Pancreas (tissue), 10 donors: ENCODE data around the gene MTRFR. TPM values are rescaled to one million over a fixed set of nuclear protein-coding genes. Genes with fewer than 3 reads are reported as not detected.

ENCODE experiments used
- ATAC-seq, 4 donors: fragments of 200-7000 bp; cut with Tn5 transposase; one replicate each; pipeline versions ENCODE4 v1.8.0 to v1.9.1; 2020; ENCODE audit warnings: mild to moderate bottlenecking in 4 of 4, moderate library complexity in 4 of 4
- DNase-seq, 6 donors: peaks; one replicate each; pipeline ENCODE4 v3.0.0-alpha.2; 2020
- FAIRE-seq: peaks from 2 replicates; lab custom pipeline; 2012; peaks lifted over from hg19 to GRCh38; lab: Jason Lieb, UNC
- H3K27ac ChIP-seq, 4 donors: fragments of 200-600 bp; sonication (generic); 1 replicate in 3 of 4; 2 replicates in 1 of 4; pipeline versions ENCODE4 v1.5.0 to v1.8.0; 2020
- H3K27me3 ChIP-seq, 4 donors: fragments of 200-600 bp; one replicate each; pipeline ENCODE4 v1.8.0; 2021
- H3K36me3 ChIP-seq, 3 donors: fragments of 200-600 bp; sonication (generic) in 1 of 3; one replicate each; pipeline versions ENCODE4 v1.5.0 to v1.8.0; 2020 to 2021
- H3K4me1 ChIP-seq, 3 donors: fragments of 200-600 bp; one replicate each; pipeline ENCODE4 v1.8.0; 2021
- H3K4me3 ChIP-seq, 4 donors: fragments of 200-600 bp; sonication (generic) in 2 of 4; one replicate each; pipeline versions ENCODE4 v1.5.0 to v1.8.0; 2020 to 2021
- H3K9me3 ChIP-seq, 4 donors: fragments of 200-600 bp; one replicate each; pipeline ENCODE4 v1.8.0; 2021
- CTCF ChIP-seq, 4 donors: fragments of 200-600 bp; sonication (generic) in 3 of 4; IDR thresholded peaks; one replicate each; pipeline versions ENCODE4 v1.5.0 to v1.8.0; 2021; ENCODE audit warnings: antibody characterized with exemption in 4 of 4
- WGBS, 2 donors: extraction: QIAGEN DNeasy Blood & Tissue Kit; methylation state at CpG; one replicate each; pipeline ENCODE4 v1.1.7; 2013; 5-methylcytosine and 5-hydroxymethylcytosine counted together
- intact Hi-C, 3 donors: fragments of 100-400 bp; cut with DNase I; formaldehyde crosslinking; loops; one replicate each; pipeline versions ENCODE4 v1.11.1 to v1.14.2; 2022
- polyA plus RNA-seq, 2 donors: library from polyadenylated mRNA; stranded (reverse); fragments of 200-250 nt; gene quantifications; one replicate each; pipeline ENCODE4 v1.2.3, GENCODE V29; 2013
- total RNA-seq, 6 donors: library from RNA; stranded (reverse); fragmentation: NEBNext Ultra II Directional in 4 of 6; extraction: Animal tissue kit (Norgen Biotek cat#: 25700) in 4 of 6; gene quantifications; one replicate each; pipeline versions ENCODE4 v1.2.1 to v1.2.4, GENCODE V29; 2021 to 2023
- donor health status: healthy with polysubstance abuse.
- donor health status: DM: no; HTN: no; CAD: no; lungs with moderate emphysema.
- donor health status: DM: no; HTN: no; CAD: no.
- donor health status: control.
- donor health status: control.
- donor health status: Bipolar disorder and iron deficiency.
- donor health status: DM: yes; HTN: yes; CAD: no.
- donor health status: DM: no; HTN: no; CAD: no.
- donor health status: DM: no; HTN: no; CAD: no.
- donor health status: DM: yes; HTN: yes; CAD: no.

MTRFR gene
- total and polyA plus RNA-seq, 8 donors: 2.9 to 8.4 (median 4.4) TPM

DNA sequence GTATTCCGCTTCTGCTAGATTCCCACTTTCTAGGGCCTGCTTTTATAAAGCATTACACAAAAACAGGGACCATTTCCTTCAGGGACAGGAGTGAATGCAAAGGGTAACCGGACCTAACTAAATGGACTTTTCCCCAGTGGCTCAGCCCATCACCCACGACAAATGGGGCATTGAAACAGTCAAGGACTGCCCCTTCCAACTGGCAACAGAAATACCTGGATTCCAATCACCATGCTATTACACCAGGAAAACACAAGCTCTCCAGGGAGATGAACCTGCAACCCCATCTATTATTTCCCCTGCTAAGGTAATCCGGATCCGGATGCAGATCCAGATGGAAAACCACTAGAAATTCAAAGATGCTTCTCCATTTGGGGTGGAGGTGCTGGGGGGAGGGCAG lies 1.3 kb upstream of the MTRFR start:
- intact Hi-C loops: loop anchor here in 2 of 3 donors (10.0 kb wide), 4 partner anchors 197 to 367 kb away; partner anchors contain the start of genes ARL6IP4 (in 1 of the 2) and OGFOD2 (in 1 of the 2)
- no peaks in the 10 kb centered on the region for H3K27me3 ChIP-seq
- DNase-seq (no peak), FAIRE-seq (no peak), ATAC-seq (no peak)
- H3K27ac ChIP-seq: peak overlapping the region in 1 of 4 donors; percentile 53
- no peaks in the 10 kb centered on the region for H3K36me3 ChIP-seq
- H3K9me3 ChIP-seq: no peaks in the 10 kb centered on the region
- WGBS, 2 donors: 19 to 21% methylated on average over 5 of the region's 5 CpGs
- H3K4me3 ChIP-seq: peak overlapping the region in 3 of 4 donors; percentile 82 to 88 (median 84)
- H3K4me1 ChIP-seq: peaks cover 3 to 15% (median 13%) of the 10 kb centered on the region in 3 donors
- no peak for TF ChIP-seq CTCF (IDR thresholded peaks at IDR 0.05)

DNA sequence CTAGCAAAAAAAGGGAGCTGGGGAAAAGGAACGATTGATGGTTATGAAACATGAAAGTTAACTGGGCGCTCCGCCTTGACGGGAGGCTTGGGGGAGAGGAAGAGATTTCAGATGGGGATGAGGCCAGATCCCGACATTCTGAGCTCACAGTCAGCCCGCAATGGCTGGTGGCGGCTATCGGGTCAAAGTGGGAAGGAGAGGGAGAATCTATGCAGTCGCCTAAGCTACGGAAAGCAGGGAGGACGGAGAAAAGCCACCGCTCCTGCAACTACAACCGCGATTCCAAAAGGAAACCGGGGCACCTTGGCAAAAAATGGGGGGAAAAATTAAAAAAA lies 797 bp upstream of the MTRFR start:
- ATAC-seq: peak; percentile 0 to 8 (median 2)
- intact Hi-C loops: loop anchor here in 2 of 3 donors (10.0 kb wide), 4 partner anchors 198 to 368 kb away; partner anchors contain the start of genes ARL6IP4 (in 1 of the 2) and OGFOD2 (in 1 of the 2)
- WGBS, 2 donors: 0% methylated on average over 15 of the region's 15 CpGs

GRCh38 chr12:123233505-123234308 lies 471 bp downstream of the MTRFR start:
- no peak for TF ChIP-seq CTCF (IDR thresholded peaks at IDR 0.05)
- Histone ChIP-seq H3K4me1 (peaks cover 3 to 15% (median 13%) of the 10 kb centered on the region in 3 donors), H3K4me3 (peak overlapping the region; percentile 53 to 88 (median 83)), H3K27me3 (no peaks in the 10 kb centered on the region), H3K27ac (peak overlapping the region; percentile 76 to 83 (median 80)), H3K9me3 (no peaks in the 10 kb centered on the region), H3K36me3 (no peaks in the 10 kb centered on the region)
- peak; percentile 8 to 30 (median 18) for ATAC-seq
- 3 to 4% methylated on average over 42 of the region's 42 CpGs for WGBS, 2 donors
- peak in 1 of 6 donors; percentile 19 for DNase-seq
- FAIRE-seq: no peak
- intact Hi-C loops: loop anchor here in 2 of 3 donors (10.0 kb wide), 4 partner anchors 199 to 369 kb away; partner anchors contain the start of genes ARL6IP4 (in 1 of the 2) and OGFOD2 (in 1 of the 2)

More for the DNA sequence above, 797 bp upstream of the MTRFR start:
- peaks cover 3 to 15% (median 13%) of the 10 kb centered on the region in 3 donors for H3K4me1 ChIP-seq
- no peaks in the 10 kb centered on the region for H3K9me3 ChIP-seq
- no peak for TF ChIP-seq CTCF (IDR thresholded peaks at IDR 0.05)
- H3K27me3 ChIP-seq: no peaks in the 10 kb centered on the region
- no peak for FAIRE-seq
- H3K4me3 ChIP-seq: peak overlapping the region; percentile 78 to 88 (median 83)
- DNase-seq: no peak
- no peaks in the 10 kb centered on the region for H3K36me3 ChIP-seq
- peak overlapping the region; percentile 53 to 81 (median 77) for H3K27ac ChIP-seq

DNA sequence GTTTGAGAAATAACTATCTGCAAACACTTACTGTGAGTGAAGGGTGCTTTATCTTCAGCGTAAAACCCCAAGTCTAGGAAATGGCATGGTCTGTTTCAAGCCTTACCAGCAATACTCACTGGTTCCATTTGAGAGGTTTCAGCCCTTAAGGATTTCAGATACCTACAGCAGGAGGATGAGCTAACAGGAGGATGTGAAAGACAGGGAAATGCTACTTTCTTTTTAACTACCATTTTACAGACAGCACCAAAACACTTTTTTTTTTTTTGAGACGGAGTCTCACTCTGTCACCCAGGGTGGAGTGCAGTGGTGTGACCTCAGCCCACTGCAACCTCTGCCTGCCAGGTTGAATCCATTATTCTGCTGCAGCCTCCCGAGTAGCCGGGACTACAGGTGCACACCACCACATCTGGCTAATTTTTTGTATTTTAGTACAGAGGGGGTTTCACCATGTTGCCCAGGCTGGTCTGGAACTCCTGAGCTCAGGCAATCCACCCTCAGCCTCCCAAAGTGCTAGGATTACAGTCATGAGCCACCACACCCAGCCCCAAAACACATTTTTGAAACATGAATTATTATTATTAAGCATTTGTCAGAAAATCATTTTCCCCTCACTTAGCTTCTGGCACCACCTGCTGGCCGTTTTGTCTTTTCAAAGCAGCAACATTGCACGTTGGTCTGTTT lies 4.6 kb downstream of the MTRFR start:
- H3K4me1 ChIP-seq: peaks cover 3 to 11% (median 6%) of the 10 kb centered on the region in 3 donors
- 54 to 60% methylated on average over 6 of the region's 6 CpGs for WGBS, 2 donors
- TF ChIP-seq CTCF (IDR thresholded peaks at IDR 0.05): peak; percentile 36 to 64 (median 52)
- peak in 2 of 4 donors; percentile 22 to 25 for ATAC-seq
- intact Hi-C loops: loop anchor here in 2 of 3 donors (5.0 to 10.0 kb wide), 5 partner anchors 195 to 373 kb away; partner anchors contain the start of genes ARL6IP4 (in 1 of the 2) and OGFOD2 (in 1 of the 2)
- peak in 5 of 6 donors; percentile 35 to 79 (median 57) for DNase-seq
- FAIRE-seq: no peak
- no peaks in the 10 kb centered on the region for H3K36me3 ChIP-seq
- H3K9me3 ChIP-seq: no peaks in the 10 kb centered on the region
- no peak overlapping the region for H3K27ac ChIP-seq
- no peaks in the 10 kb centered on the region for H3K27me3 ChIP-seq
- no peak overlapping the region for H3K4me3 ChIP-seq
